HepG2 (cell line): ENCODE results near the gene DYNC1LI1.

Source experiments
- EZH2 ChIP-seq: conservative IDR thresholded peaks from 2 replicates; pipeline ENCODE4 v1.6.1; 2012; ENCODE audit warnings: mild to moderate bottlenecking, low read depth, low read length, moderate library complexity
- MED1 ChIP-seq: sonication (generic); formaldehyde crosslinking; IDR thresholded peaks from 2 replicates; pipeline ENCODE4 v1.4.0; 2020; ENCODE audit warnings: missing genetic modification reagents
- YY1 ChIP-seq: IDR thresholded peaks from 2 replicates; pipeline ENCODE4 v1.6.1; 2011; ENCODE audit warnings: low read length, low read depth, moderate library complexity, mild to moderate bottlenecking; ENCODE audit not compliant: insufficient read depth, insufficient replicate concordance
- ZBTB43 ChIP-seq: sonication (generic); formaldehyde crosslinking; conservative IDR thresholded peaks from 2 replicates; pipeline ENCODE4 v1.4.0; 2020; ENCODE audit warnings: missing genetic modification reagents
- ZFX ChIP-seq: sonication (generic); formaldehyde crosslinking; IDR thresholded peaks from 2 replicates; pipeline ENCODE4 v1.4.0; 2020; ENCODE audit warnings: mild to moderate bottlenecking, low read depth, missing genetic modification reagents, moderate library complexity
- ZNF747 ChIP-seq: sonication (generic); formaldehyde crosslinking; IDR thresholded peaks from 2 replicates; pipeline ENCODE4 v1.8.1; 2023; ENCODE audit warnings: missing genetic modification reagents, mild to moderate bottlenecking, borderline replicate concordance
- TF ChIP-seq, protein P1 (sequence below): sonication (generic); formaldehyde crosslinking; IDR thresholded peaks from 2 replicates; pipeline ENCODE4 v1.8.0; 2023; ENCODE audit warnings: mild to moderate bottlenecking, missing genetic modification reagents
- TF ChIP-seq, protein P2 (sequence below): sonication (generic); formaldehyde crosslinking; conservative IDR thresholded peaks from 2 replicates; pipeline ENCODE4 v1.5.0; 2020; ENCODE audit warnings: missing genetic modification reagents

DNA sequence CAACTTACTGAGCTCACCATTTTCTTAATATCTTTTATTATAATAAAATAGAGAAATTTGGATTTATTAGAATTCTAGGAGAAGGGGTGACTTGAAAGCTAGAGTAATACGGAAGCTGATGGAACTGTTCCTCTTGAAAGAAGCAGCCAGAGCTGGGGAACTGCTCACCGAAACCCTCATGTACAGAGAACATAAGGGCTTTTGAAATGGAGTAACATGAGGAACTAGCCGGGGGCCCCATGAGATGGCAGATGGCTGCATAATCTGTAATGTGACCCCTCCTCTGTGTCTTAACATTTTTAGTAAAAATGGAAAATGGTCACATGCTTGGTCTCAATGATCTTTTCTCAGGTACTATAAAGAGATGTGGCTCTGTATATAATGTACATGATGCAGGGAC is 15.7 kb upstream of the DYNC1LI1 start:
- TF ChIP-seq ZFX (no peak), YY1 (no peak), ZBTB43 (CRISPR knock-in tag) (no peak), ZNF747 (no peak), MED1 (no peak), EZH2 (no peak)
- TF ChIP-seq, protein P1, sequence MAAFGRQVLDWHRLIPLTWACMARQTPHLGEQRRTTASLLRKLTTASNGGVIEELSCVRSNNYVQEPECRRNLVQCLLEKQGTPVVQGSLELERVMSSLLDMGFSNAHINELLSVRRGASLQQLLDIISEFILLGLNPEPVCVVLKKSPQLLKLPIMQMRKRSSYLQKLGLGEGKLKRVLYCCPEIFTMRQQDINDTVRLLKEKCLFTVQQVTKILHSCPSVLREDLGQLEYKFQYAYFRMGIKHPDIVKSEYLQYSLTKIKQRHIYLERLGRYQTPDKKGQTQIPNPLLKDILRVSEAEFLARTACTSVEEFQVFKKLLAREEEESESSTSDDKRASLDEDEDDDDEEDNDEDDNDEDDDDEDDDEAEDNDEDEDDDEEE (CRISPR knock-in tag), result no peak
- TF ChIP-seq, protein P2, sequence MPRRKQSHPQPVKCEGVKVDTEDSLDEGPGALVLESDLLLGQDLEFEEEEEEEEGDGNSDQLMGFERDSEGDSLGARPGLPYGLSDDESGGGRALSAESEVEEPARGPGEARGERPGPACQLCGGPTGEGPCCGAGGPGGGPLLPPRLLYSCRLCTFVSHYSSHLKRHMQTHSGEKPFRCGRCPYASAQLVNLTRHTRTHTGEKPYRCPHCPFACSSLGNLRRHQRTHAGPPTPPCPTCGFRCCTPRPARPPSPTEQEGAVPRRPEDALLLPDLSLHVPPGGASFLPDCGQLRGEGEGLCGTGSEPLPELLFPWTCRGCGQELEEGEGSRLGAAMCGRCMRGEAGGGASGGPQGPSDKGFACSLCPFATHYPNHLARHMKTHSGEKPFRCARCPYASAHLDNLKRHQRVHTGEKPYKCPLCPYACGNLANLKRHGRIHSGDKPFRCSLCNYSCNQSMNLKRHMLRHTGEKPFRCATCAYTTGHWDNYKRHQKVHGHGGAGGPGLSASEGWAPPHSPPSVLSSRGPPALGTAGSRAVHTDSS (CRISPR knock-in tag), result no peak
